HCT116 (cell line): ENCODE results near the gene U2AF2. TPM values are rescaled to one million over a fixed set of nuclear protein-coding genes. Genes with fewer than 3 reads are reported as not detected.

Experiments used
- ATAC-seq: fragments of 200-7000 bp; cut with Tn5 transposase; 2 replicates; pipeline ENCODE4 v1.9.1; 2020; ENCODE audit warnings: mild to moderate bottlenecking, moderate library complexity
- BruUV-seq: library from RNA; stranded (reverse); fragments of 400-500 nt; replicated peaks from 2 replicates; lab custom pipeline; 2021; lab: Mats Ljungman, UMichigan
- CTCF ChIA-PET: fragments of 300-600 bp; sonication (Branson Sonifier 250); formaldehyde crosslinking; loops from one replicate; lab custom pipeline; 2021; ENCODE audit warnings: antibody characterized with exemption; lab: Charles Lee
- POLR2A ChIA-PET: fragments of 300-600, 350-600 bp; sonication (Branson Sonifier 250); formaldehyde crosslinking; loops from one replicate; lab custom pipeline; 2021; ENCODE audit warnings: antibody characterized with exemption; lab: Charles Lee
- RAD21 ChIA-PET, 2 experiments: fragments of 300-600 bp; sonication (Branson Sonifier 250); formaldehyde crosslinking; loops; one replicate each; lab custom pipeline; 2023; ENCODE audit warnings: low total read pairs in 2 of 2; ENCODE audit not compliant: uncharacterized antibody in 2 of 2, unreplicated experiment in 2 of 2, low non-redundant PET in 1 of 2; lab: Charles Lee
- DNase-seq: peaks from one replicate; pipeline ENCODE4 v3.0.0-alpha.2; 2010; ENCODE audit warnings: low read depth, low spot score
- H2AFZ ChIP-seq: fragments of 200-600 bp; shearing (Covaris generic), sonication (generic); 2 replicates; pipeline ENCODE4 v1.6.1; 2017; ENCODE audit warnings: low read depth, mixed run types, mixed read lengths, antibody characterized with exemption, low read length; ENCODE audit not compliant: poor library complexity, severe bottlenecking
- H3K27ac ChIP-seq: 2 replicates; pipeline ENCODE4 v1.5.1; 2012; ENCODE audit warnings: low read depth, low read length
- H3K27me3 ChIP-seq: fragments of 200-600 bp; sonication (generic); 2 replicates; pipeline ENCODE4 v1.6.1; 2016; ENCODE audit warnings: mixed run types, low read length, mixed read lengths; ENCODE audit not compliant: insufficient read depth
- H3K36me3 ChIP-seq, 2 experiments: fragments of 200-500 bp in 1 of 2; fragments of 200-600 bp in 1 of 2; sonication (Bioruptor generic) in 1 of 2; sonication (generic) in 1 of 2; 2 replicates each; pipeline versions ENCODE4 v1.5.1 to v1.6.1; 2014 to 2016; ENCODE audit warnings: low read length in 2 of 2, inconsistent platforms in 1 of 2, mixed read lengths in 1 of 2, mixed run types in 1 of 2; ENCODE audit not compliant: insufficient read depth in 2 of 2, control insufficient read depth in 1 of 2
- H3K4me1 ChIP-seq, 2 experiments: fragments of 200-600 bp in 1 of 2; sonication (generic) in 1 of 2; 2 replicates each; pipeline versions ENCODE4 v1.5.1 to v1.6.1; 2012 to 2017; ENCODE audit warnings: low read length in 2 of 2, inconsistent platforms in 1 of 2, mild to moderate bottlenecking in 1 of 2, mixed read lengths in 1 of 2, mixed run types in 1 of 2, moderate library complexity in 1 of 2; ENCODE audit not compliant: insufficient read depth in 2 of 2, control insufficient read depth in 1 of 2
- H3K4me2 ChIP-seq: fragments of 200-600 bp; sonication (generic); 2 replicates; pipeline ENCODE4 v1.6.1; 2017; ENCODE audit warnings: mixed run types, low read length, mixed read lengths
- H3K4me3 ChIP-seq, 2 experiments: fragments of 200-600 bp in 1 of 2; sonication (generic) in 1 of 2; replicated peaks in 1 of 2; 2 replicates each; pipeline ENCODE4 v1.5.1; 2011 to 2016; ENCODE audit warnings: low read length in 2 of 2, control low read depth in 1 of 2, low read depth in 1 of 2, mild to moderate bottlenecking in 1 of 2, mixed read lengths in 1 of 2, mixed run types in 1 of 2
- H3K79me2 ChIP-seq: fragments of 200-600 bp; sonication (generic); 2 replicates; pipeline ENCODE4 v1.6.1; 2017; ENCODE audit warnings: mild to moderate bottlenecking, mixed run types, low read length, moderate library complexity, mixed read lengths; ENCODE audit not compliant: insufficient read depth
- H3K9ac ChIP-seq: fragments of 200-600 bp; sonication (generic); 2 replicates; pipeline ENCODE4 v1.6.1; 2016; ENCODE audit warnings: low read length, mixed read lengths
- H3K9me2 ChIP-seq: fragments of 200-600 bp; sonication (generic), shearing (Covaris generic); 2 replicates; pipeline ENCODE4 v1.6.1; 2017; ENCODE audit warnings: mixed run types, mild to moderate bottlenecking, moderate library complexity; ENCODE audit not compliant: insufficient read depth
- H3K9me3 ChIP-seq, 2 experiments: fragments of 200-500 bp in 1 of 2; fragments of 200-600 bp in 1 of 2; sonication (Bioruptor generic) in 1 of 2; sonication (generic) in 1 of 2; 2 replicates each; pipeline ENCODE4 v1.6.1; 2014 to 2017; ENCODE audit warnings: low read length in 2 of 2, mixed read lengths in 2 of 2, inconsistent platforms in 1 of 2, low read depth in 1 of 2, mild to moderate bottlenecking in 1 of 2, mixed run types in 1 of 2, moderate library complexity in 1 of 2; ENCODE audit not compliant: control insufficient read depth in 1 of 2, insufficient read depth in 1 of 2
- H4K20me1 ChIP-seq: fragments of 200-600 bp; sonication (generic), shearing (Covaris generic); 2 replicates; pipeline ENCODE4 v1.6.1; 2017; ENCODE audit warnings: mixed run types, mild to moderate bottlenecking, moderate library complexity; ENCODE audit not compliant: insufficient read depth
- CEBPB ChIP-seq: IDR thresholded peaks from 2 replicates; pipeline ENCODE4 v1.6.1; 2012; ENCODE audit warnings: low read depth
- EGR1 ChIP-seq: IDR thresholded peaks from 2 replicates; pipeline ENCODE4 v1.6.1; 2012; ENCODE audit warnings: low read depth
- EZH2phosphoT487 ChIP-seq: fragments of 200-600 bp; IDR thresholded peaks from 2 replicates; pipeline ENCODE4 v1.6.1; 2018; ENCODE audit warnings: antibody characterized with exemption, borderline replicate concordance
- FOSL1 ChIP-seq: IDR thresholded peaks from 2 replicates; pipeline ENCODE4 v1.6.1; 2012; ENCODE audit warnings: low read depth
- RAD21 ChIP-seq: IDR thresholded peaks from 2 replicates; pipeline ENCODE4 v1.6.1; 2012; ENCODE audit warnings: low read depth, mild to moderate bottlenecking
- SIN3A ChIP-seq: IDR thresholded peaks from 2 replicates; pipeline ENCODE4 v1.6.1; 2012; ENCODE audit warnings: low read depth
- SRF ChIP-seq: IDR thresholded peaks from 2 replicates; pipeline ENCODE4 v1.6.1; 2012; ENCODE audit warnings: low read depth
- TCF7L2 ChIP-seq: IDR thresholded peaks from 2 replicates; pipeline ENCODE4 v1.7.0; 2011; ENCODE audit warnings: borderline replicate concordance, inconsistent platforms; ENCODE audit not compliant: insufficient read depth, insufficient read length; ENCODE audit errors: extremely low read depth
- YY1 ChIP-seq: IDR thresholded peaks from 2 replicates; pipeline ENCODE4 v1.6.1; 2011; ENCODE audit warnings: low read length, low read depth, moderate library complexity, mild to moderate bottlenecking; ENCODE audit not compliant: insufficient replicate concordance; ENCODE audit errors: extremely low read depth
- ZFX ChIP-seq: fragments of 450-650 bp; IDR thresholded peaks from 2 replicates; pipeline ENCODE4 v1.6.1; 2017
- intact Hi-C: fragments of 100-400 bp; cut with micrococcal nuclease; formaldehyde crosslinking; loops from 2 replicates; pipeline ENCODE4 v1.10.0; 2022
- total RNA-seq: library from RNA; stranded (reverse); gene quantifications from one replicate; pipeline ENCODE4 v1.2.1, GENCODE V29; 2021; ENCODE audit not compliant: unreplicated experiment
- TF ChIP-seq, protein P1 (sequence below), 3 experiments: fragments of 200-600 bp in 1 of 3; sonication (generic) in 1 of 3; IDR thresholded peaks in 2 of 3; conservative IDR thresholded peaks in 1 of 3; 2 replicates each; pipeline ENCODE4 v1.5.1; 2012 to 2017; ENCODE audit warnings: low read depth in 2 of 3, low read length in 2 of 3, antibody characterized with exemption in 1 of 3, borderline replicate concordance in 1 of 3, control low read depth in 1 of 3, mild to moderate bottlenecking in 1 of 3, mixed read lengths in 1 of 3, mixed run types in 1 of 3, moderate library complexity in 1 of 3; ENCODE audit not compliant: insufficient read depth in 1 of 3
- TF ChIP-seq, protein P2 (sequence below): IDR thresholded peaks from 2 replicates; pipeline ENCODE4 v1.6.1; 2011; ENCODE audit warnings: mild to moderate bottlenecking, low read length, moderate library complexity; ENCODE audit not compliant: insufficient replicate concordance; ENCODE audit errors: extremely low read depth
- TF ChIP-seq, protein P3 (sequence below): IDR thresholded peaks from 2 replicates; pipeline ENCODE4 v1.6.1; 2012

U2AF2 gene
- total RNA-seq, 1 experiment from 2014 or later, result 259 TPM

DNA sequence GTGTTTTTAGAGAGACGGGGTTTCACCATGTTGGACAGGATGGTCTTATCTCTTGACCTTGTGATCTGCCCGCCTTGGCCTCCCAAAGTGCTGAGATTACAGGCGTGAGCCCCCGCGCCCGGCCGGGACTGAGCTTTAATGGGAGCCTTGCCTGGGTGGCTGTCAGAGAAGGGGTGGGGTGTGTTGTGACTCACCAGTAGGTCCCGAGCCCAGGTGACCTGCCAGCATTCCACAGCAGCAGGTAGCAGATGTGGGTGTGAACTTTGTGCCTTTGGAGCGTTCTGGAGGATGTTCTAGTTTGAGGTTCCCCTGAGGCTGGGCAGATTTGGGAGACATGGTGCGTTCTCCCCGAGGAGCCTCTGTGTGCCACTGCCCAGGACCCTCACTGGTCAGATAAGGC, 13.1 kb downstream of the U2AF2 start:
- DNase-seq (no peak), ATAC-seq (peak; percentile 62)
- ChIA-PET CTCF (no interaction called here), RAD21 (no interaction called here)
- no TSS peak for BruUV-seq
- H3K79me2 ChIP-seq, result peaks cover 99% of the 10 kb centered on the region
- peaks cover 42 to 65% of the 10 kb centered on the region in 2 experiments for H3K36me3 ChIP-seq
- no peak overlapping the region for H3K4me3 ChIP-seq
- intact Hi-C loops, result no loop called here
- no peak for TF ChIP-seq YY1
- no peak for TF ChIP-seq CEBPB
- TF ChIP-seq EGR1, result no peak
- TF ChIP-seq SRF, result no peak
- TF ChIP-seq, protein P1, sequence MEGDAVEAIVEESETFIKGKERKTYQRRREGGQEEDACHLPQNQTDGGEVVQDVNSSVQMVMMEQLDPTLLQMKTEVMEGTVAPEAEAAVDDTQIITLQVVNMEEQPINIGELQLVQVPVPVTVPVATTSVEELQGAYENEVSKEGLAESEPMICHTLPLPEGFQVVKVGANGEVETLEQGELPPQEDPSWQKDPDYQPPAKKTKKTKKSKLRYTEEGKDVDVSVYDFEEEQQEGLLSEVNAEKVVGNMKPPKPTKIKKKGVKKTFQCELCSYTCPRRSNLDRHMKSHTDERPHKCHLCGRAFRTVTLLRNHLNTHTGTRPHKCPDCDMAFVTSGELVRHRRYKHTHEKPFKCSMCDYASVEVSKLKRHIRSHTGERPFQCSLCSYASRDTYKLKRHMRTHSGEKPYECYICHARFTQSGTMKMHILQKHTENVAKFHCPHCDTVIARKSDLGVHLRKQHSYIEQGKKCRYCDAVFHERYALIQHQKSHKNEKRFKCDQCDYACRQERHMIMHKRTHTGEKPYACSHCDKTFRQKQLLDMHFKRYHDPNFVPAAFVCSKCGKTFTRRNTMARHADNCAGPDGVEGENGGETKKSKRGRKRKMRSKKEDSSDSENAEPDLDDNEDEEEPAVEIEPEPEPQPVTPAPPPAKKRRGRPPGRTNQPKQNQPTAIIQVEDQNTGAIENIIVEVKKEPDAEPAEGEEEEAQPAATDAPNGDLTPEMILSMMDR (IDR thresholded peaks at IDR 0.05 in 2 of 3, conservative IDR thresholded peaks at IDR 0.05 in 1 of 3; ENCODE audit: borderline replicate concordance in 1 of 3, insufficient read depth in 1 of 3, low read depth in 2 of 3, low read length in 2 of 3), result no peak
- TF ChIP-seq ZFX, result no peak
- TF ChIP-seq SIN3A, result no peak
- TF ChIP-seq FOSL1, result no peak
- TF ChIP-seq RAD21, result no peak
- TF ChIP-seq, protein P2, sequence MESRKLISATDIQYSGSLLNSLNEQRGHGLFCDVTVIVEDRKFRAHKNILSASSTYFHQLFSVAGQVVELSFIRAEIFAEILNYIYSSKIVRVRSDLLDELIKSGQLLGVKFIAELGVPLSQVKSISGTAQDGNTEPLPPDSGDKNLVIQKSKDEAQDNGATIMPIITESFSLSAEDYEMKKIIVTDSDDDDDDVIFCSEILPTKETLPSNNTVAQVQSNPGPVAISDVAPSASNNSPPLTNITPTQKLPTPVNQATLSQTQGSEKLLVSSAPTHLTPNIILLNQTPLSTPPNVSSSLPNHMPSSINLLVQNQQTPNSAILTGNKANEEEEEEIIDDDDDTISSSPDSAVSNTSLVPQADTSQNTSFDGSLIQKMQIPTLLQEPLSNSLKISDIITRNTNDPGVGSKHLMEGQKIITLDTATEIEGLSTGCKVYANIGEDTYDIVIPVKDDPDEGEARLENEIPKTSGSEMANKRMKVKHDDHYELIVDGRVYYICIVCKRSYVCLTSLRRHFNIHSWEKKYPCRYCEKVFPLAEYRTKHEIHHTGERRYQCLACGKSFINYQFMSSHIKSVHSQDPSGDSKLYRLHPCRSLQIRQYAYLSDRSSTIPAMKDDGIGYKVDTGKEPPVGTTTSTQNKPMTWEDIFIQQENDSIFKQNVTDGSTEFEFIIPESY, result no peak
- no peak for TF ChIP-seq TCF7L2
- TF ChIP-seq, protein P3, sequence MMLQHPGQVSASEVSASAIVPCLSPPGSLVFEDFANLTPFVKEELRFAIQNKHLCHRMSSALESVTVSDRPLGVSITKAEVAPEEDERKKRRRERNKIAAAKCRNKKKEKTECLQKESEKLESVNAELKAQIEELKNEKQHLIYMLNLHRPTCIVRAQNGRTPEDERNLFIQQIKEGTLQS, result no peak
- no peak for TF ChIP-seq EZH2phosphoT487
- TF ChIP-seq, all 23 proteins: peak for 0
- no peak overlapping the region for H3K27ac ChIP-seq
- no peaks in the 10 kb centered on the region for H3K9me3 ChIP-seq
- H3K9me2 ChIP-seq, result no peaks in the 10 kb centered on the region
- H3K27me3 ChIP-seq, result no peaks in the 10 kb centered on the region
- no peak overlapping the region for H3K9ac ChIP-seq
- POLR2A ChIA-PET, result no interaction called here
- no peak overlapping the region for H2AFZ ChIP-seq
- peaks cover 5 to 34% of the 10 kb centered on the region in 2 experiments; a peak in 3 of 4 replicates for H3K4me1 ChIP-seq
- H3K4me2 ChIP-seq, result no peak overlapping the region; the same call in 1 of the 2 replicates
- H4K20me1 ChIP-seq, result peaks cover 7% of the 10 kb centered on the region; the same call in 1 of the 2 replicates
